K562 (cell line): ENCODE data around the gene LAGE3. TPM values are rescaled to one million over a fixed set of nuclear protein-coding genes. Genes with fewer than 3 reads are reported as not detected.
A peak's percentile ranks its signal among the peaks of the same experiment; 100 is the strongest.

ENCODE experiments used
- ATAC-seq: fragments of 200-7000 bp; cut with Tn5 transposase; 3 replicates; pipeline ENCODE4 v1.9.1; 2020; ENCODE audit warnings: moderate library complexity
- BruUV-seq: library from RNA; stranded (reverse); fragments of 400-500 nt; replicated peaks from 2 replicates; lab custom pipeline; 2021; lab: Mats Ljungman, UMichigan
- CTCF ChIA-PET: fragments of 300-600 bp; formaldehyde crosslinking; extraction: SDS; loops from one replicate; lab custom pipeline; 2021; ENCODE audit warnings: low intra/inter-chr PET ratio; lab: Yijun Ruan, JAX
- POLR2A ChIA-PET: fragments of 300-600, 350-650 bp; sonication (Branson Sonifier 250); formaldehyde crosslinking; extraction: SDS; loops from one replicate; lab custom pipeline; 2021; ENCODE audit warnings: antibody characterized with exemption, inconsistent platforms; lab: Yijun Ruan, JAX
- DNase-seq, 4 experiments: peaks; one replicate each; pipeline versions ENCODE4 v3.0.0 to v3.0.0-alpha.2; 2011 to 2018; ENCODE audit warnings: low spot score in 3 of 4, mixed read lengths in 3 of 4; ENCODE audit errors: extremely low read depth in 1 of 4
- FAIRE-seq: peaks from 2 replicates; lab custom pipeline; 2011; peaks lifted over from hg19 to GRCh38; lab: Jason Lieb, UNC
- H2AFZ ChIP-seq: 2 replicates; pipeline ENCODE4 v1.6.0; 2011; ENCODE audit warnings: low read depth, low read length, control low read depth, inconsistent platforms
- H3K27ac ChIP-seq: fragments of 200-600 bp; 3 replicates; pipeline ENCODE4 v1.8.0; 2011; ENCODE audit warnings: low read depth, mild to moderate bottlenecking, control low read depth, inconsistent platforms, low read length, moderate library complexity, mixed read lengths; ENCODE audit errors: extremely low read depth
- H3K27me3 ChIP-seq, 2 experiments: fragments of 300-600 bp in 1 of 2; 2 replicates in 1 of 2; 3 replicates in 1 of 2; pipeline versions ENCODE4 v1.6.0 to v1.8.0; 2011; ENCODE audit warnings: inconsistent platforms in 2 of 2, low read length in 2 of 2, mild to moderate bottlenecking in 1 of 2, mixed read lengths in 1 of 2, moderate library complexity in 1 of 2; ENCODE audit not compliant: control insufficient read depth in 2 of 2, insufficient read depth in 2 of 2
- H3K36me3 ChIP-seq: fragments of 300-600 bp; 3 replicates; pipeline ENCODE4 v1.8.0; 2011; ENCODE audit warnings: mild to moderate bottlenecking, low read length, inconsistent platforms; ENCODE audit not compliant: control insufficient read depth, insufficient read depth
- H3K4me1 ChIP-seq, 2 experiments: fragments of 200-600 bp in 1 of 2; replicated peaks in 1 of 2; 2 replicates in 1 of 2; 3 replicates in 1 of 2; pipeline versions ENCODE4 v1.5.1 to v1.8.0; 2011; ENCODE audit warnings: inconsistent platforms in 2 of 2, low read length in 2 of 2, mild to moderate bottlenecking in 1 of 2, mixed read lengths in 1 of 2, moderate library complexity in 1 of 2; ENCODE audit not compliant: control insufficient read depth in 2 of 2, insufficient read depth in 2 of 2
- H3K4me2 ChIP-seq: 2 replicates; pipeline ENCODE4 v1.6.1; 2011; ENCODE audit warnings: low read length, control low read depth, inconsistent platforms, mixed read lengths; ENCODE audit not compliant: insufficient read depth
- H3K4me3 ChIP-seq: fragments of 200-600 bp; sonication (generic), shearing (Covaris generic); 2 replicates; pipeline ENCODE4 v1.5.1; 2016; ENCODE audit warnings: control low read depth, inconsistent platforms
- H3K79me2 ChIP-seq: fragments of 200-600 bp; 3 replicates; pipeline ENCODE4 v1.8.0; 2011; ENCODE audit warnings: low read length, inconsistent platforms; ENCODE audit not compliant: control insufficient read depth, insufficient read depth
- H3K9ac ChIP-seq, 2 experiments: 2 replicates each; pipeline versions ENCODE4 v1.6.0 to v1.6.1; 2011; ENCODE audit warnings: low read depth in 2 of 2, low read length in 2 of 2, control low read depth in 1 of 2, inconsistent platforms in 1 of 2, mild to moderate bottlenecking in 1 of 2, mixed read lengths in 1 of 2; ENCODE audit not compliant: insufficient read depth in 1 of 2
- H3K9me1 ChIP-seq: one replicate; pipeline ENCODE4 v1.6.0; 2011; ENCODE audit warnings: inconsistent platforms, mild to moderate bottlenecking, low read length, moderate library complexity; ENCODE audit not compliant: control insufficient read depth, insufficient read depth
- H3K9me3 ChIP-seq: replicated peaks from 2 replicates; pipeline ENCODE4 v1.5.1; 2011; ENCODE audit warnings: low read depth, low read length, inconsistent platforms; ENCODE audit not compliant: control insufficient read depth, insufficient read depth
- H4K20me1 ChIP-seq: replicated peaks from 2 replicates; pipeline ENCODE4 v1.6.1; 2011; ENCODE audit warnings: low read length, inconsistent platforms, mixed read lengths; ENCODE audit not compliant: control insufficient read depth, insufficient read depth
- ARID4B ChIP-seq: sonication (generic); formaldehyde crosslinking; IDR thresholded peaks from 2 replicates; pipeline ENCODE4 v1.8.0; 2022; ENCODE audit warnings: mild to moderate bottlenecking, missing genetic modification reagents
- CTCFL ChIP-seq: IDR thresholded peaks from 2 replicates; pipeline ENCODE4 v1.6.1; 2011; ENCODE audit warnings: borderline replicate concordance, low read depth, mild to moderate bottlenecking, moderate library complexity, low read length; ENCODE audit not compliant: insufficient read depth, poor library complexity, severe bottlenecking
- NFYB ChIP-seq: IDR thresholded peaks from 2 replicates; pipeline ENCODE4 v1.6.1; 2011; ENCODE audit warnings: mild to moderate bottlenecking, moderate library complexity; ENCODE audit not compliant: insufficient read length; ENCODE audit errors: extremely low read depth
- ZNF121 ChIP-seq: sonication (generic); formaldehyde crosslinking; conservative IDR thresholded peaks from 2 replicates; pipeline ENCODE4 v1.8.0; 2022; ENCODE audit warnings: missing genetic modification reagents
- ZNF165 ChIP-seq: fragments of 250-450 bp; sonication (Bioruptor Pico); IDR thresholded peaks from 2 replicates; pipeline ENCODE4 v1.4.0; 2020; ENCODE audit warnings: borderline replicate concordance
- WGBS: fragments of 100-300 bp; shearing (Covaris generic); methylation state at CpG from one replicate; pipeline ENCODE4 v1.1.6; 2016; ENCODE audit warnings: low coverage, mixed read lengths; ENCODE audit not compliant: insufficient coverage; ENCODE audit errors: missing lambda C conversion rate; 5-methylcytosine and 5-hydroxymethylcytosine counted together
- in situ Hi-C: fragments of 300-500 bp; cut with MboI; formaldehyde crosslinking; loops from 4 replicates; pipeline ENCODE4 v1.15.0; 2018; ENCODE audit warnings: inconsistent platforms, mixed read lengths
- intact Hi-C: fragments of 100-400 bp; cut with micrococcal nuclease; formaldehyde crosslinking; loops from 2 replicates; pipeline ENCODE4 v1.14.2; 2022
- polyA plus RNA-seq, 8 experiments: library from polyadenylated mRNA; depleted of rRNA in 4 of 8; stranded (reverse) in 5 of 8; unstranded in 3 of 8; fragments of >200 nt; fragmentation: Nextera tagmentation in 2 of 8; fragmentation: Illumina TruSeq in 1 of 8; extraction: Ambion mirVana in 2 of 8; extraction: Trizol in 1 of 8; gene quantifications; 2 replicates each; pipeline versions ENCODE4 v1.2.1 to v1.2.3, GENCODE V29; 2011 to 2014; ENCODE audit warnings: inconsistent platforms in 1 of 8, missing spikeins in 1 of 8
- total RNA-seq, 7 experiments: library from RNA; depleted of rRNA in 6 of 7; stranded (reverse); fragments of >200 nt in 6 of 7; fragmentation: Illumina TruSeq in 2 of 7; extraction: Trizol in 2 of 7; gene quantifications; 2 replicates each; pipeline versions ENCODE4 v1.2.1 to v1.2.3, GENCODE V29; 2011 to 2021; ENCODE audit warnings: low replicate concordance in 1 of 7

The LAGE3 gene
- total and polyA plus RNA-seq, 9 of the 15 experiments (the other 6 are each of a cell fraction or from before 2014, with no cell fraction given) = 28.2 to 125 (median 35.8) TPM

- peaks cover 42 to 46% of the 10 kb centered on the region in 2 experiments for H3K4me1 ChIP-seq
- no TSS peak for BruUV-seq
- H2AFZ ChIP-seq = 0 out of 2 replicates have a peak overlapping the region, but pooled peaks have one; percentile 24
- H3K36me3 ChIP-seq = no peaks in the 10 kb centered on the region
- ATAC-seq = no peak
- intact Hi-C loops (loop anchor here (5.0 to 10.0 kb wide), 2 partner anchors 33 to 120 kb away; partner anchors contain the start of genes EMD and FLNA), in situ Hi-C loops (no loop called here)
- 31% methylated on average over 3 of the region's 3 CpGs for WGBS
- no peaks in the 10 kb centered on the region for H3K9me3 ChIP-seq
- POLR2A ChIA-PET = no interaction called here
- no peak for DNase-seq
- H3K27ac ChIP-seq = peak overlapping the region; percentile 87
- peak; percentile 59 for TF ChIP-seq ZNF121 (CRISPR knock-in tag)
- TF ChIP-seq ZNF165 (CRISPR knock-in tag) = no peak
- no peak for FAIRE-seq
- H3K4me2 ChIP-seq = peak overlapping the region; percentile 43
- H3K4me3 ChIP-seq = no peak overlapping the region
- no peaks in the 10 kb centered on the region for H3K27me3 ChIP-seq
- H4K20me1 ChIP-seq = peaks cover under 1% of the 10 kb centered on the region; the same call in 1 of the 2 replicates
- CTCF ChIA-PET = interaction anchor here (1.5 kb wide), 1 partner anchor 40 kb away, joined by 4 read pairs; no protein-coding TSS in a partner anchor
- H3K9ac ChIP-seq = peak overlapping the region; percentile 56 to 66; a peak in 3 of 4 replicates
- peaks cover 12% of the 10 kb centered on the region for H3K79me2 ChIP-seq
- no peaks in the 10 kb centered on the region for H3K9me1 ChIP-seq
Measured at GRCh38 chrX:154494715-154495114, 15.6 kb upstream of the LAGE3 start.

DNA sequence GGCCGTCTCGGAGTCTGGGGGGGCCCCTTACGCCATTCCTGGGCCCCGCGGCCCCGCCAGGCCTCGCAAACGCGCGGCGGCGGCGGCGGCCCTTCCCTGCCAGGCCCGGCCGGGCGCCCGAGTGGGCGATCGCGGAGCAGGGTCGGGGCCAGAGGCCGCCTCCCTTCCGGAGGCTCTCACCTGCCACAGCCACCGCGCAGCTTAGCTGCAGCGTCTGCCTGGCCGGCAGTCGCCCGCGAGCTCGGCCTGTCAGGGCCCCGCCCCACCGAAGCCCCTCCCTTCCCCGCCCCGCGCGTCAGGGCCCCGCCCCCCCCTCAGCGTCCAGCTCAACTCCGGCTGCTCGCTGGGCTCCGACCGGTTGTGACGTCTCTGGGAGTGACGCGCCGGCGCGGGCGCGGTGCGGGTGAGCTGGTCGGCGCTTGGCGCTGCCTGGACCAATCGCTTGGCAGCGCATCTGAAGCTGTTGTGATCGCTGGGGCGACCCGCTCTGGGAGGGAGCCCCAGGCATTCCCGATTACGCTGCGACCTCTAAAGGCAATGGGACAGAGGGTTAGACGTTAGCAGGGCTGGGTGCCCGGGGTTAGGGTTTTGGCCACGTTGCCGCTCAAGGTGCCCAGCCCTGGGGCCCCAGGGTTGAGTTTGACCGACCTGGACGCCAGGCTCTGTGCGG is 11.5 kb upstream of the LAGE3 start, which contains the start of gene SLC10A3:
SLC10A3 (minus strand) TSS at position 216 of the 670 bp plus-strand sequence. CDS start 1,689 bp downstream, outside the sequence.
- Histone ChIP-seq H3K9me1 (no peaks in the 10 kb centered on the region), H3K9me3 (no peaks in the 10 kb centered on the region), H3K79me2 (peaks cover 46% of the 10 kb centered on the region), H3K27me3 (no peaks in the 10 kb centered on the region), H3K4me1 (peaks cover 36 to 73% of the 10 kb centered on the region in 2 experiments; a peak in 4 of 5 replicates), H4K20me1 (peaks cover 7% of the 10 kb centered on the region; the same call in 1 of the 2 replicates), H3K9ac (peak within 1 kb of the TSS; percentile 85 to 98), H3K27ac (peak within 1 kb of the TSS; percentile 87), H3K4me2 (peak within 1 kb of the TSS; percentile 93), H2AFZ (peak within 1 kb of the TSS; percentile 59), H3K36me3 (peaks cover 26% of the 10 kb centered on the region), H3K4me3 (peak within 1 kb of the TSS; percentile 72)
- 0% methylated on average over 22 of the region's 71 CpGs for WGBS
- in situ Hi-C loops (no loop called here), intact Hi-C loops (loop anchor here (5.0 to 10.0 kb wide), 2 partner anchors 37 to 116 kb away; partner anchors contain the start of genes EMD and FLNA)
- POLR2A ChIA-PET = interaction anchor here (0.6 to 2.7 kb wide), 13 partner anchors 9 to 119 kb away, joined by 3 to 8 read pairs (median 4); no protein-coding TSS in a partner anchor
- CTCF ChIA-PET = no interaction called here
- DNase-seq (peak; percentile 87 to 96 (median 90)), FAIRE-seq (peak; percentile 92), ATAC-seq (peak; percentile 85)
- no TSS peak for BruUV-seq
- TF ChIP-seq CTCFL = no peak
- peak; percentile 3 for TF ChIP-seq NFYB
- TF ChIP-seq ARID4B (CRISPR knock-in tag) = peak; percentile 57
